HG03135 (cell line): ENCODE data around the gene PLEKHO2.

ENCODE experiments used
- ATAC-seq: cut with Tn5 transposase; IDR thresholded peaks from one replicate; pipeline ENCODE4 v1.9.1; 2021; ENCODE audit warnings: mild to moderate bottlenecking, moderate library complexity; ENCODE audit not compliant: unreplicated experiment

PLEKHO2 gene

DNA sequence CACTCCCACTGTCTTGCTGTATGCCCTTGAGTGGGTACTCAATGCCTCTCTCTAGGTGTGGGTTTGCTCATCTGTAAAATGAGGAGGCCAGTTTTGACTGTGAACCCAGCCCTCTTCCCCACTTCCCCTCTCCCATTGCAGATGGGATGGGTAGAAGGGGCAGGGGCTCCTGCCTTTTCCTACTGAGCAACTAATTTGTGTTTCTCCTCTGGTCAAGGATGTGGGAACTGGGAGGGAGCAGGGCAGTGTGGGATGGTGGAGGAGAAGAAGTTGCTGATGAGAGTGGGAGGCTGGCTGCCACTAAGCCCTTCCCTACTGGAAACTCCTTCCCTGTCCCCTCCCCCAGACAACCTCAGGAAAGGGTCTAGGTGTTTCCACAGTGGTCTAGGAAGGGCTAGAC, 49.8 kb downstream of the PLEKHO2 start:
- ATAC-seq = no peak

DNA sequence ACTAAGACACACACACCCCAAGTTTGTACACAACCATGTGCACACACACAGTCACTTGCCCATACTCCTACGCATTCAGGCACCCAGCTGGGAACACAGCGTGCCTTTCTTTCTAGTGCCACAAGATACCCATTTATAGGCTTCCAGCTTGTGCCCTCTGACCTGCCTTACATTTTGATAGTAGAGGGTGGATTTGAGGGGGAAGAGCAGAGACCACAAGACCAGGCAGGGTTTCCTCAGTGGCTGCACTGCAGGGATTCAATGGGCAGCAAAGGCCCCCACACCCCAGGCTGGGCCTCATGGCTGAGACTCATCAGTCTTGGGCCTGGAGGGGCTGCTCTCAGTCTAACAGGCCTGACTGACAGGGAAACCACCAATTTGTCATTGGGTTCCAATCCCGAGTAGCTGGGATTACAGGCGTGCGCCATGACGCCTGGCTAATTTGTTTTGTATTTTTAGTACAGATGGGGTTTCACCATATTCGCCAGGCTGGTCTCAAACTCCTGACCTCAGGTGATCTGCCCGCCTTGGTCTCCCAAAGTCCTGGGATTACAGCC, 51.2 kb downstream of the PLEKHO2 start:
- ATAC-seq = no peak

DNA sequence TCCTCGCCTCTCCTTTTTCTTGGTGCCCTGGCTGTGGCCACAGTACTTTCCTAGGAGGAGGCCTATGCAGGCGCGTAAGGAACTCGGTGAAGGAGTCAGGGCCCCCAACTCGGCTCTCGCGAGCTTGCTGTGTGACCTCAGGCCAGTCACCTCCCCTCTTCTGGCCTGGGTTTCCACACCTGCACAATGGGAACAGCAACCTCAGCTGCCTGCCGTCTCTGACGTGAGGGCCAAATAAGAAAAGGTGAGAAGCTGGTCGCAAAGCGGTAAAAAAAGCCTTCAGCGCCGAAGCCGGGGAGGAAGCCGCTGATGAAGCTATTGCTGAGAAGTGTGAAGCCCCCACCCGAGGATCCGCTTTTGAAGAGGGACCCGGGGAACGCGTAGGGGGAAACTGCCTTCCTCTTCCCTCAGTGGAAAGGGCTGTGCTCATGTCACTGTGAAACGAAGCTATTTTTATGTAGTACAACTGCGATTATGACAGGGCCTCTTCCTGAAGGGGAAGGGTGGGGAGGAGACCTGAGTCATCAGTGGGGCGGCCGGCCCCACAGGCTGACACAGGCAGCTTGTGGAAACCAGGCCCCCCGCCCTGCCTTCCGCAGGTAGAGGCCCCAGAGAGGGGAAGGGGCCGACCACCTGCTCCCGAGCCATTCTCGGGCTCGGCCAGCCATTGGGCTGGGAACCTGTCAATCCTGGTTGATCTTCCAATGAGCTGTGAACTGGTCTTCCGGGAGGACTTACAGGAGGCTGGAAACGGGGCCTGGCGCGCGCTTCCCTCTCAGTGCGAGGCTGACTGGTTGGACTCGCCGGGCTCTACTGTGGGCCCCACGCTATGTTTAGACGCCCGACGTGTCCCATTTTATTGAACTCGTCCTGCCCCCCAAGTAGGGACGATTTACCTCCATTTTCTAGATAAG, 52.0 kb downstream of the PLEKHO2 start:
- ATAC-seq = peak; percentile 49

DNA sequence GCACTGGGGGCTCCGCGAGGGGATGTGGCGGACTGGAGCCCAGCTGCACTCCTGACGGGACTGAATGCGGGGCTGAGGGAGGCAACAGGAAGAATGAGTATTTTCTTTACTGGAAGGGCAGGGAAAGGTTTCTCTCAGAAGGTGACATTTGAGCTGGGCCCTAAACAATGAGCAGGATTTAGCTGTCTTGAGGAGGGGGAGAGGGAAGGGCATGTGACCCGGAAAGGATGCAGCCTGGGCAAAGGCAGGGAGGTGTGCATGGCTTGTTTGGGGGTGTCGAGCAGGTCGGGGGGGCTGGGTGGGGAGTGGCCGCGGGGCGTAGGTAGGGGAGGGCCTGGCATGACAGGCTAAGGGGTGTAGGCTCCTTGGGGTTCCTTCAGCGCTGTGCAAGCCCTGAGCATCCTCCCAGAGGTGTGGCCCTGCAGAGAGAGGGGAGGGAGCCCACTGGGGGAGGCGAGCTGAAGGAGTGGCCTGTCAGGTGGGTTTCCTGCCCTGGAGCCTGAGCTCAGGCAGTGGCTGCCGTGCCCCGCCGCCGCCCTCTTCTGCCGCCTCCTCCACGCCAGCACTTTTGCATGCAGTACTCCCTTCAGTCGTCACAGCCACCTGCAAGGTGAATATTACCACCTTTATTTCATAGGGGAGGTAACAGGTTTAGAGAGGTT, 52.8 kb downstream of the PLEKHO2 start:
- peak; percentile 36 for ATAC-seq

DNA sequence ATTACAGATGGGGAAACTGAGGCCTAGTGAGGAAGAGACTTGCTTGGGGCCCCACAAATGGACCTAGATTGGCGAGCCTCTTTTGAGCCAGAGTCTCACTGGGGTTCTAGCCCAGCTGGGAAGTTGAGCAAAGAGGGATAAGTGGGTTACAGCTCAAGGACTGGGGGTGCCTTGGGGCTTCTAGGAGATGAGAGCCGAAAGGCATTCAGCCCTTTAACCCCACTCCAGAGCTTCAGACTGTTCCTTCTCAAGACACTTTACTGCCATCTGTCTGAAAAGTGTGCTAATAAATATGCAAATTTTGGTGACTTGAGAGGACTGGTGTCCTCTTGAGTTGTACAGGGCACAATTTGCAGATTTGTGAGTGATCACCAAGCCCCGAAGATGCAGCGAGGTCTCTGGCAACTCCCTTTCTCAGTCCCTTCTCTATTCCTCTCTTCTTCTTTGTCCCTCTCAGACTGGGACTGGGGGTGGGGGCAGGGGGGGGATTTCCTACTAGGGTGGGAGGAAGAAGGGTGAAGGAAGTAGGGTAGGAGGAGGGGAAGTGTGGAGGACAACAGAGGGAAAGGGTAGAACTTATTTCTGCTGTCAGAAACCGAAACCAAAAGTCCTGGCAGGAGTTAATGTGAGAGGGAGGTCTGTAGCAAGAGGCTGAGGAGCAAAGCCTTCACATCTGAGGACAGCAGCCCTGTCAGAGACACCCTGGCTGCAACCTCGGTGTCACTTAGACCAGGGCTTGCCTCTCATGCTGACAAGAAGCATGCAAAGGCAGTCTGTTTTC, 53.8 kb downstream of the PLEKHO2 start:
- no peak for ATAC-seq

DNA sequence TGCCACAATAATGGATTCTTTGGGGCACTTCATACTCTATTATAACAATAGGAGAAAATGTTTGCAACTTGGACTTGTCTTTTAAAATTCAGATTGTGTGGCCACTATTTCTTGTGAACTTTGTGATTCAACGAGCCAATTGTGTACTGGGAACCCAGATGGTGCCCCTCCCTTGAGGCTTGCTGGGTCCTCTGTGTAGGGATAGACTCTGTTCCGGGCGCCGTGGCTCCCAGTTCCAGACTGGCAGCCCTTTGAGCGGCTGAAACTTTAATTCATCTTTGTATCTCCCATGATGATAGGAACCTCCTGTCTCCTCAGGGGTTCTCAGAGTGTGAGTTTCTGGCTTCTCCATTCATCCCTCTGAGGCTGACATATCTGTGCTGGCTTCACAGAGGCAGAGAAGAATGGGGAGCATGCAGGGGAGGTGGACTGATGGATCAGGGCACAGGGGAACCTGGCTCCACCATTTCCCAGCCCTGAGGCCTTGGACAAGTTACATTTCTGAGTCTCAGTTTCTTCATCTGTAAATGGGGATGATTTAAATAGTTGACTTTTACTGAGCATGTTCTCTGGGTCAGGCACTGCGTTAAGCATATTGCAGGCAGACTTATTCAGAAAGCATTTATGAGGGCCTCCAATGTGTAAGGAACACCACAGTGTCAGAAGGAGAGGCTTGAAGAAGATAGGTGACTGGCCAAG, 54.8 kb downstream of the PLEKHO2 start:
- no peak for ATAC-seq

DNA sequence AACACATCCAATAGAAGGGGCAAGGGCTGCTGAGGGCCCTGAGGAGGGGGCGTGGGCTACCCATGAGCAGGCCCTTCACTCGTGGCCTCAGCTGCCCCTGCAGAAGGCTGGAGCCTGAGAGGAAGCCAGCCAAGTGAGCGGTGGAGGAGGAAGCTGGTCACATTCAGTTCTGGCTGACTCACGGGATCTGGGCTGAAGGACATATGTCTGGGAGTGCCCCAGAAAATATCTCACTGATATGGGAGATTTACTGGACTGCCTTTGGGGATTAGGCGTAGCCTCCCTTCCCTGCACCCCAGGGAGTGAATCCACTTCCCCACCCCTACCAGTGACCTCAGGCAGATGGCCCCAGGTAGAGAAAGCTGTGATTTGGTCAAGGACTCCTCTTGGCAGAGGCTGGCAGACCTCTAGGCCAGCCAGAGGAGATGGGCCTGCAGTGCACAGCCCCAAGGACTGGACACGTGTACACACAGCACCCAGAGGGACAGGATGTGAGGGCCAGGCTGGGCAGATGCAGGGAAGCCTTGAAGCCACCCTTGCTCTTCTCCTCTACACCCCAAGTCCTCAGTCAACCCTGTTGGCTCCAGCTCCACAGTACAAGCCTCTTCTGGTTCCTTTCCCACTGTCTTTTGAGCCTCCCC, 55.8 kb downstream of the PLEKHO2 start:
- ATAC-seq = no peak

DNA sequence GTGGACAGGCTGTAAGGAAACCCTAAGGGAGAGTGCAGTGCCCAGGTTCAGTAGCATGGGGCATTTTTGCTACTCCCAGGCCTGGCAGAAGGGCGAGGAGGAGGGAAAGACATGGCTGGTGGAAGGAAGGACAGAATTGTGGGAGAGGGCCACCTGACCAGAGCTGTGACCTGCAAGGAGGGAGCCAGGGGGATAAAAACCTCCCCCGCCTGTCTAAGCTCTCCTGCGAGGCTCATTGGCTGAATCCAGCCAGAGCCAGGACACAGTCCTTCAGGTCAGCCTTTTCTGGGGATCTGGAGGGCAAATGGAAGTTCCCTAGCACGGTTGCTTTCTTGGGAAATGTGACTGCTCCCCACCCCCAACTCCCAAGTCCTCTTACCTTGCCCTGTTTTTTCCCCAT, 56.7 kb downstream of the PLEKHO2 start:
- no peak for ATAC-seq

DNA sequence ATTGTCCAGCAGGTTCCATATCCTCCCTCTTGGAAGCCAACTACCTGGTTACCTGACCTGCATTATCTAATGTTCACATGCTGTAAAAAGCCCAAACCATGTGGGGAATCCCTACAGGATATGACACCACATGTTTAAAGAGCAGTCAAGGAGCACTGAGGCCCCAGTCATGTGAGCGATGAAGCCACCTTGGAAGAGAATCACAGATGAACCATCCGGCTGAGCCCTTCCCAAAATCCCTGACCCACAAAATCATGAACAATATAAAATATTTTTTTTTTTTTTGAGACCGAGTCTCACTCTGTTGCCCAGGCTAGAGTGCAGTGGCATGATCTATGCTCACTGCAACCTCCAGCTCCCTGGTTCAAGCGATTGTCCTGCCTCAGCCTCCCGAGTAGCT, 59.4 kb downstream of the PLEKHO2 start:
- ATAC-seq = no peak

DNA sequence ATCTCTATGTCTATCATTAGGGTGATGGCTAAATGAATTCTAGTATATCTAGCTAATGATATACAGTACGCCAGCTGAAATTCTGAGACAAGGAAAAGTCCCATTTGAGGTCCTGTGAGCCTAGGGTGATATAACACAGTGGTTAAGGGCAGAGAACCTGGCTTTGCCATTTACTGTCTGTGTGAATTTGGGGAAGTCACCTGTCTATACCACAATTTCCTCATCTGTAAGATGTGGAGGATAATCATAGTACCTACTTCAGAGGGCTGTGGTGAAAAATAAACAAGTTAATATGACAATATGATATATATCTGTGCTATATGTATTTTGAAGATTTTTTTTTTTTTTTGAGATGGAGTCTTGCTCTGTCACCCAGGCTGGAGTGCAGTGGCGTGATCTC, 60.2 kb downstream of the PLEKHO2 start:
- ATAC-seq = no peak

DNA sequence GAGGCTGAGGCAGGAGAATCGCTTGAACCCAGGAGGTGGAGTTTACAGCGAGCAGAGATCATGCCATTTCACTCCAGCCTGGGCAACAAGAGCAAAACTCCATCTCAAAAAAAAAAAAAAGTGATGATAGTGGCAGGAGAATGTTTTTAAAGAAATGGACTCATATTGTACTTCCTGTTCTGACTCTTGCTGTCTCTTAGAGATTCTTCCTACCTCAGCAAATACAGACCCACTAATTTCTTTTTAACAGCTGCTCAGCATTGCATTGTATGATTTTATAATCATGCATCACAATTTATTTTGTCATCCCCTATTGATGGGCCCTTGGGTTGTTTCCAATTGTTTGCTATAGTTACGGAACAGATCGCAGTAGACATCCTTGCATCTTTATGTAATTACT, 61.1 kb downstream of the PLEKHO2 start:
- no peak for ATAC-seq

DNA sequence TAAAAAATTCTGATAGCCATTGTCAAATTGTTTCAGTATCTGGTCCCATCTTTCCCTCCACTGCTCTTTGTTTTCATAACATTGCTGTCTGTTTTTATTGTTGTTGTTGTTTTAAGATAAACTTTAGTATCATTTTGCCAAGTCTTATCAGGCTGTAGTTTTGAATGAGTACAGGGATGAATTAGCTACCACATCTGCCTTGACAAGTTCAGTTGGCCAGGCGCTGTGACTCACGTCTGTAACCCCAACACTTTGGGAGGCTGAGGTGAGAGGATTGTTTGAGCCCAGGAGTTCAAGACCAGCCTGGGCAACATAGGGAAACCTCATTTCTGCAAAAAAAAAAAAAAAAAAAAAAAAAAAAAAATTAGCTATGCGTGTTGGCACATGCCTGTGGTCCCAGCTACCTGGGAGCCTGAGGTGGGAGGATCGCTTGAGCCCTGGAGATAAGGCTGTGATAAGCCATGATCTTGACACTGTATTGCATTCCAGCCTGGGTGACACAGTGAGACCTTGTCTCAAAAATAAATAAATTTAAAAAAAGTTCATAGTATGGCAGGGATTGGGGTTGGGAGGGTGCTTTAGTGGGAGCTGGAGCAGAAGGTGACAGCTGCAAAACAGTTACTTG, 61.7 kb downstream of the PLEKHO2 start:
- ATAC-seq = no peak

DNA sequence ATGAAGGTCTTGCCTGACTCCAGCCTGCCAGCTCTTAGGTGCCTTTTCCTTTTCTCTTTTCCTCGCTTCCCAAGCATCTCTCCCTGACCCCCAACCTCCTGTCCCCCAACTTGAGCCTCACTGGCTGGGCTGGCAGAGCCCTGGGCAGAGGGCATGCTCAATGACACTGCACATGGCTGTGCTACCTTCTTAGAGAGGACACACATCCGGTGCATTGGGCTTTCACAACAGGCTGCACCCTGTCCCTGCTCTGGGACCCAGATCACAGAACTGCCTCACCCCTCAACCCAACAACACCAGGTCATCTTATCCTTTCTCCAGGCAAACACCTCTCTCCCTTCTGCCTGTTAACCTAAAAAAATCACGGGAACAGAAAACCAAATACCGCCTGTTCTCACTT, 62.5 kb downstream of the PLEKHO2 start:
- ATAC-seq = no peak

DNA sequence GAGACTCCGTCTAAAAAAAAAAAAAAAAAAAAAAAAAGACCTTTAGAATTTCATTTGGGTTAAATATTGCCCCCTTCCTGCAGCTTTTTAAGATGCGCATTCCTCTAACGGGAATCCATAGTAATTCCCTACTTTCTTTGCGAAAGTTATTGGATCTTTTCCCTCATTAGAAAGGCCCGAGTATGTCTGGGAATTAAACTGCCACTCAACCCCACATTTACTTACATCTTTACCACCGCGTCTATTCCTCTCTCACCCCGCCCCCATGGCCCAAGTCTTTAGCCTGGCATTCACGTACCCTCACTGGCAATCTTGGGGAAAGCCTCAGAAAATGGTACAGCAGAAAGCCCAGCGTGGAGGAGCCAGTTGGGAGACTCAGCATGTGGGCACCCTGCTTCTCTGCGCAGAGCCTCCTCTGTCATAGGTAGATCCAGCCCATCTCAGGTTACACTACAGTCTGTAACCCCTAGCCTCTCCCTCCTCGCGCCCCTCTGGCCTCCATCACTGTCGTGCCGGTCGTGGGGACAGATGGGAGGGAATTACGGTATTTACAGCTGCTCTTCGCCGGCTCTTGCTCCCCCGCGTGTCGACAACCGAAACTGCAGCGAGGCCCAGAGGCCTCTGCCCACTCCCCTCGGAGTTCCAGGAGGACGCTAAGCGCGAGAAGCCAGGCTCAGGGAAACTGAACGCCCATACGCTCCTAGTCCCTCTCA, 63.6 kb downstream of the PLEKHO2 start:
- ATAC-seq = peak; percentile 76

DNA sequence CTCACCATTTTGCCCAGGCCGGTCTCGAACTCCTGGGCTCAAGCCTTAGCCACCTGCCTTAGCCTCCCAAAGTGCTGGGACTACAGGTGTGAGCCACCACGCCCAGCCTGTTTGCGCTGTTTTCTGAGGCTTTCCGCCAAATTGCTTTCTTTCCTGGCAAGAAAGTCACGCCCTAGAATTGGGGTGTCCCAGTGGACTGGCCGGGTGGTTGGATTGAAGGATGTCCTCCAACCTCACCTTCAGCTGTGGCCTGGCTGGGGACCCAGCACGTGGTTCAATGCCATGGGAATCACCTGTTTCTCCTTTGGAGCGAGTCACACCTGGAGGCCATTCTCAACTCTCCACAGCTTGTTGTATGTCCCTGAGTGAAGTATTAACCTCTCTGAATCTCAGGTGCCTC, 64.2 kb downstream of the PLEKHO2 start:
- ATAC-seq = no peak

DNA sequence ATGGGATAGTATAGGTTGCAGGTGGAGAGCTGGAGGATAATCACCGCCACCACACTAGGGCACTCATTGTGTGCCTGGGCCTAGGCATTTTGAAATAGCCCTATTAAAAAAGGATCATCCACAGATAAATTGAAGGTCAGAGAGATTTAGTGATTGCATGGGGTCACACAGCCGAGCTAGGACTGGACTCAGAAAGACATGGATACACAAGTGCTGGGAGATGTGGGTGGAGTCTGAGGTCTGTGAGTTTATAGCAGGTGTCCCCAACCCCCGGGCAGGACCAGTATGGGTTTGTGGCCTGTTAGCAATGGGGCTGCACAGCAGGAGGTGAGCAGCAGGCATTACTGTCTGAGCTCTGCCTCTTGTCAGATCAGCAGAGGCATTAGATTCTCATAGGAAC, 64.7 kb downstream of the PLEKHO2 start:
- ATAC-seq = no peak

DNA sequence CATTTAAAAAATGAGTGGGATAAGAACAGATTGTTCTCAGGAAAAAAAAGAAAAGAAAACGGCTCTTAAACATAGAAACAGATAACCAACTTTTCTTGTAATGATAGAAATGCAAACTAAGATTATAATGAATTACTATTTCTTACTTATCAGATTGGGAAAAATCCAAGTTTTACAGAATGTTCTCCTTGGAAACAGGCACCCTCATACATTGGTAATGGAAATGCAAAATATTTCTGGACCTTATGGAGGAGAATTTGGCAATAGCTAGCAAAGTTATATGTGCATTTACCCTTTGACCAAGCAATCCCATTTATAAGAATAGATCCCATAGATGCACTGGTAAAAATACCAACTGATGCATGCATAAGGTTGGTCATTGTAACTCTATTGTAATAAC, 66.3 kb downstream of the PLEKHO2 start:
- no peak for ATAC-seq

DNA sequence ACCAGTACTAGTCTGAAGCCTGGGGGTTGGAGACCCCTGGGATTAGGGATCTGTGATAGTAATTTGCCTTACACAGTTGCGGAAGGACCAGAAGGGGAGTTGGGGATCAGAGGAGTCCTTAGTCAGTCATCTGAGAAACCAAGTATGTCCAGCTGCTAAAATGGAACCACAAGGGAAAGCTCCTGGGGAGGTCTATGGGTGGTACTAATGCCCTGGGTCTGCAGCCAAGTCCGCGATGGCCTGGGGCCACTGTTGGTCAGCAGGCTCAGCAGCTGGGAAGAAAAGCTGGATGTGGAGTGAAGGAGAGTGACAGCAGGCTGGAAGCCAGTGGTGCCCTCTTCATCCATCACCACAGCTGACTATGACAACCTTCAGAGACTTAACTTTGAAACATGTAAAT, 67.8 kb downstream of the PLEKHO2 start:
- no peak for ATAC-seq
